KG1 (cell line): ENCODE results near the gene ORM1.
"Not testable (repeated sequence)": the region's sequence is repeated elsewhere in the genome, so short reads cannot be mapped to it uniquely, and the experiment has no call there.

Experiments
- DNase-seq: peaks from one replicate; lab custom pipeline; 2025; lab: John Stamatoyannopoulos, UW

Gene ORM1

DNA sequence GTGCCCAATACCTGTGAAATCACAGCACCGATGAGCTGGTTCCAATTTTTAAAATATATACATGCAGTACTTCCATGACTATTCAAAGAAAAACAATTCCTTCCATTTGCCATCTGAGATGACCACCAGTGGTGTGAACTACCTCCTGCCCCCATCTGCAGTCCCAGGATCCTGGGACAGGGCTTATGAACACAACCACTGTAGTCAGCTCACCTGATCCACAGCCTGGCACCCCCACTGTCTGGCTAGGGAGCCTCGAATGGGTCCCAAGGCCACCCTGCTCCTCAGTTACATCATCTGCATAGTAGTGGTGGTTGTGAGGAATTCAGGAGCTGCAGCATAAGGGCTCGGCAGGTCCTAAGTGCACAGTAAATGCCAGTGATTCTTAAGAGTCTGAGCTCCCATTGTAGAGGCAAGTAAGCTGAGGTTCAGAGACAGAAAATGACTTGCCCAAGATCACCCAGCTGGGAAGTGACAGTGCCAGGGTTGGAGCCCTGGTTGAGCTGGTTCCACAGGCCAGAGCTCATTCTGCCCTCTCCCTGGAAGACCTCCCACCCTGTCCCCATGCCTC lies 2.9 kb downstream of the ORM1 start:
- not testable (repeated sequence) for DNase-seq

DNA sequence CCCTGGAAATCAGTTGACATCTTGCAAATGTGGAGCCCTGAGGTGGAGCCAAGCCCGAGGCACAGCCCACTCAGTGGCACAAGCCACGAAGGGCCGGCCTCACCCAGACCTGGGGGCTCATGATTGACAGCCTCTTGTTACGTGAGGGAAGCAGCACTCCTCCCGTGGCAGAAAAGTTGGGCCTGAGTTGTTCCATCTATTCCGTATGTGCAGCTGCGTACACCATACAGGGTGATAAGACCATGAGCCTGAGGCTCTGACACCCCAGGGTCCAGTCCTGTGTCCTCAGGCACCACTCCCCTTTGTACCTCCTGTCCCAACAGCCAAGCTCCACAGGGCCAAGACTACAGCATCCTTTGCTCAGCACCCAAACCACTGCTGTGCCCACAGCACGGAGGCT lies 4.9 kb downstream of the ORM1 start:
- DNase-seq = no peak

DNA sequence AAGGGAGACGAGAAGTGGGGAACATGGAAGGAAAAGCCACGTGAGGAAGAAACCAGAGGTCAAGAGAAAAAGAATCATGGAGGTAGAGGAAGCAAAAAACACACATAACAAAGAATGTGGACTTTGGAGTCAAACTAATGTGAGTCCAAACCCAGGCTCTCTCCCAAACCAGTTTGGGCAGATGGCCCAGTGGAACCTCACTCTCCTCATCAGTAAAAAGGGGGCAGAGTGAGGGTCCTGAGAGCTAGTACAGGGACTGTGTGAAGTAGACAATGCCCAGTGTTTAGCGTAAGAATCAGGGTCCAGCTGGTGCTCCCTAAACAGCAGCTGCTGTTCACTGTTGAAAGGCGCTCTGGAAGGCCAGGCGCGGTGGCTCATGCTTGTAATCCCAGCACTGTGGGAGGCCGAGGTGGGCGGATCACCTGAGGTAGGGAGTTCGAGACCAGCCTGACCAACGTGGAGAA lies 5.5 kb downstream of the ORM1 start:
- DNase-seq = not testable (repeated sequence)

DNA sequence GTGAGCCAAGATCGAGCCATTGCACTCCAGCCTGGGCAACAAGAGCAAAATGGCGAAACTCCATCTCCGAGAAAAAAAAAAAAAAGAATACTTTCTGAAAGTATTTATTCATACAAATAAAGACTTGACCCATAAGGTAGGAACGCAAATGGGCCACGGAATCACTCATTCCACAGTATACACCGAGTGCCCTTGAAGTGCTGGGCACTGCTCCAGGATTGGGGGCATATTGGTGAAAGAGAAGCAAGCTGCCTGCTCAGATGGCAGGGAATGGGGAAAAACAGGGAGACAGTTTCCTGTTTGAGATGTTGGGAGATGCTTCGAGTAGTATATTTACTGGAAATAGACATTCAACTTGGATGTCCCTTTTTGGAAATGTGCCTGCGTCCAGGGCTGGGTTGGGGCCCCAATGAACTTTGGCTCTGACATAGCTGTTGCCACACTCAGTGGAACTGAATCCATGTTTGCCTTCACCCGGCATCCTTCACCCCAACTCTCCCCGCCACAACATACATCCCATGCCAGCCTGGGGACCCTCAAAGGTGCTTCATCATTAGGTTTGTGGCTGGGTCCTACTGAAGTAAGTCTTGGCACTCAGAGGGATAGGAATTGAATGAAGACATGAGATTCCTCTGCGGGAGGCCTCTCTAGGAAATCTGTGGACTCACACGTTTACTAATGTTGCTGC lies 6.2 kb downstream of the ORM1 start:
- DNase-seq = not testable (repeated sequence)

DNA sequence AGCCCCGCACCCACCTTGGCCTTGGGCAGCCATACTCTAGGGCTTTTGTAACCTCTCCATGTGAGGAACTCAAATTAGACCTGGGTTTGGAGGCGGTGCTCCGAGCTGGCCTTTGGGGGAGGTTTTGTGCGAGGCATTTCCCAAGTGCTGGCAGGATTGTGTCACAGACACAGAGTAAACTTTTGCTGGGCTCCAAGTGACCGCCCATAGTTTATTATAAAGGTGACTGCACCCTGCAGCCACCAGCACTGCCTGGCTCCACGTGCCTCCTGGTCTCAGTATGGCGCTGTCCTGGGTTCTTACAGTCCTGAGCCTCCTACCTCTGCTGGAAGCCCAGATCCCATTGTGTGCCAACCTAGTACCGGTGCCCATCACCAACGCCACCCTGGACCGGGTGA lies 6.7 kb downstream of the ORM1 start, which contains the start of gene ORM2:
Gene ORM2 (plus strand): TSS at position 245 of the 398 bp plus-strand sequence. CDS start 36 bp downstream, at position 281.
- not testable (repeated sequence) for DNase-seq

DNA sequence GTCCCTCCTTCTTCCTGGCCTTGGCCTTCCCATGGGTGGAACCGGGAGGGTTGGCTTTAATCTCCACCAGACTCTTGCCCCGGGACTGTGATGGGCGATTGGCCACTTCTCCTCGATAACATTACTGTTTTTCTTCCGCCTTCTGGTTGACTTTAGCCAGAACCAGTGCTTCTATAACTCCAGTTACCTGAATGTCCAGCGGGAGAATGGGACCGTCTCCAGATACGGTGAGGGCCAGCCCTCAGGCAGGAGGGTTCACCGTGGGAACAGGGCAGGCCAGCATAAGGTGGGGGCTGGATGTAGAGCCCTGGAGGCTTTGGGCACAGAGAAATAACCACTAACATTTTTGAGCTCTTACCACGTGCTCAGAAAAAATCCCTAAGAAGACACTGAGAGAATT lies 7.7 kb downstream of the ORM1 start:
- DNase-seq = no peak

DNA sequence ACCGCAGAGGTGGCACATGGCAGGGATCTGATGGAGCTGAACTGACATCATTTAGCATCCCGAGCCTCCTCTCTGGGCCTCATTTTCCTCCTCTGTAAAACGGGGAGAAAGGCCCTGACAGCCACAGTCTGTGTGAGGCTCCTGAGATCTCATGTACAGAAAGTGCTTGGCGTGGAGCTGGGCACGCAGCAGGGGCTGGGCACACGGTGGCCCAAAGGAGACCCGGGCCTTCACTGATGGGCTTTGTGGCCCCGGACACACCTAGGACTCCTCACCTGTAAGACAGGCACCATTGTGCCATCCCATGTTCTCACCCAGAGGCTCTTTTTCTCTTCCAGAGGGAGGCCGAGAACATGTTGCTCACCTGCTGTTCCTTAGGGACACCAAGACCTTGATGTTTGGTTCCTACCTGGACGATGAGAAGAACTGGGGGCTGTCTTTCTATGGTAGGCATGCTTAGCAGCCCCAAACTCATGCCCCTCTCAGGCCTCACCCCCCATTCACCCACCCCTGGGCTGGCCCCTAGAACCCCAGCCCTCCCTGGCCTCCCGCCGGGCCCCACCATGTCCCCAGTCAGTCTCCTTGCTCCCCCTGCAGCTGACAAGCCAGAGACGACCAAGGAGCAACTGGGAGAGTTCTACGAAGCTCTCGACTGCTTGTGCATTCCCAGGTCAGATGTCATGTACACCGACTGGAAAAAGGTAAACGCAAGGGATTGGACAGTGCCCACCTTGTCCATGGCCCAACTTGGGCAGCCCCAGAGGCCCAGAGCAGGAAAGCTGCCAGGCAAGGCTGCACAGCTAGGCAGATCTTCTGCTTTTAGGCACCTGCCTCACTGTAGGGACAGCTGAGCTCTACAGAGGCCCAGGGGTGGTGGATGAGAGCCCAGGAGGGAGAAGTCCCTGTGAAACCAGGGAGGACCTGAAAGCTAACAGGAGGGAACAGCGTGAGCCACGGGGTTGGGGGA lies 8.6 kb downstream of the ORM1 start:
- DNase-seq = not testable (repeated sequence)

DNA sequence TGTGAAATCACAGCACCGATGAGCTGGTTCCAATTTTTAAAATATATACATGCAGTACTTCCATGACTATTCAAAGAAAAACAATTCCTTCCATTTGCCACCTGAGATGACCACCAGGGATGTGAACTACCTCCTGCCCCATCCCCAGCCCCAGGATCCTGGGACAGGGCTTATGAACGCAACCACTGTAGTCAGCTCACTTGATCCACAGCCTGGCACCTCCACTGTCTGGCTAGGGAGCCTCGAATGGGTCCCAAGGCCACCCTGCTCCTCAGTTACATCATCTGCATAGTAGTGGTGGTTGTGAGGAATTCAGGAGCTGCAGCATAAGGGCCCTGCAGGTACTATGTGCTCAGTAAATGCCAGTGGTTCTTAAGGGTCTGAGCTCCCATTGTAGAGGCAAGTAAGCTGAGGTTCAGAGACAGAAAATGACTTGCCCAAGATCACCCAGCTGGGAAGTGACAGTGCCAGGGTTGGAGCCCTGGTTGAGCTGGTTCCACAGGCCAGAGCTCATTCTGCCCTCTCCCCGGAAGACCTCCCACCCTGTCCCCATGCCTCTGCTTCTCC lies 9.7 kb downstream of the ORM1 start:
- not testable (repeated sequence) for DNase-seq

DNA sequence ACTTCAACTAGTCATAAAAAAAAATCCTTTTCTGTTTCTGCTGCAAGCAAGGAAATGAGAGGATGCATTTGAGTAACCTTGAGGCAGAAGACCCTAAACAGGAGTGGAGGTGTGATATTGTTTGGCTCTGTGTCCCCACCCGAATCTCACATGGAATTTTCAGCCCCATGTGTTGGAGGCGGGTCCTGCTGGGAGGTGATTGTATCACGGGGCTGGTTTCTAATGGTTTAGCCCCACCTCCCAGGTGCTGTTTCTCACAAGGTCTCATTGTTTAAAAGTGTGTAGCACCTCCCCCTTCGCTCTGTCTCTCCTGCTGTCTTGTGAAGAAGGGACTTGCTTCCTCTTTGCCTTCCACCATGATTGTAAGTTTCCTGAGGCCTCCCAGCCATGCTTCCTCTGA lies 10.8 kb downstream of the ORM1 start:
- not testable (repeated sequence) for DNase-seq

DNA sequence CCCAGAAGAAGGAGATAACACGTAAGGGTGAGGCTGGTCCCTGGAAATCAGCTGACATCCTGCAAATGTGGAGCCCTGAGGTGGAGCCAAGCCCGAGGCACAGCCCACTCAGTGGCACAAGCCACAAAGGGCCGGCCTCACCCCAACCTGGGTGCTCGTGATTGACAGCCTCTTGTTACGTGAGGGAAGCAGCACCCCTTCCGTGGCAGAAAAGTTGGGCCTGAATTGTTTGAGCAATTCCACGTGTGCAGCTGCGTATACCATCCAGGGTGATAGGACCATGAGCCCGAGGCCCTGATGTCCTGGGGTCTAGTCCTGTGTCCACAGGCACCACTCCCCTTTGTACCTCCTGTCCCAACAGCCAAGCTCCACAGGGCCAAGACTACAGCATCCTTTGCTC lies 11.6 kb downstream of the ORM1 start:
- DNase-seq = no peak

DNA sequence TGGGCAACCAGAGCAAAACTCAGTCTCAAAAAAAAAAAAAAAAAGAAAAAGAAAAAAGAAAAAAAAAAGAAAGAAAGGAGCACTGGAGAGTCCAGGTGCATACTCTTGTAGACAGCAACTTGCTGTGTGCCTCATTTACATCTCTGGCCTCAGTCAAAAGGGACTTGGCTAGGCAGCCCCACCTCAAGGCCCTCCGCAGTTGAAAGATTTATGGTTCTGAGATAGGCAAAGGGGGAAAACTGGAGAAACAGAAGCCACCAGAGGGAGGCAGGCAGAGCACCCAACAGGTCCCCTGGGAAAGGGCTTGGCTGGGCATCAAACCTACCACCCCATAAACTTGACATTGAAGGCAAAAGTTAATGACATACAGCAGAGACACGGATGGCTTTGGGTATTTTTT lies 12.8 kb downstream of the ORM1 start:
- no peak for DNase-seq

DNA sequence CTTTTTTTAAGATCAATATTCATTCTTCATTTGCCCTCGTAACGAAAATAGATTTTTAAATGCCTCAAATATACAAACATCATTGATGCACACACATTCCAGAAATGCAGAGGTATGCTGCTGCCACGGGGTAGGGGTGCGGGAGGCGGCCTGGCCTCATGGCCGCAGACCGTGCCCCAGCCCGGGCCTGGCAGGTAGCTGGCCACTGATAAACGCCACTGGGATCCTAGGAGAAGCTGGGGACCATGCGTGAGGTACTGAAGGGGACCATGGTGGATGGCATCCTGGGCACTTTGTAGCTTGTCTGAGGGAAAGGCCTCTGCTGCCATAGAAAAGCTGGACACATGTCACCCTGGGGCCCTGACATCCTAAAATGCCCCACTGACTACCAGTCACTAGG lies 13.3 kb downstream of the ORM1 start:
- DNase-seq = no peak

DNA sequence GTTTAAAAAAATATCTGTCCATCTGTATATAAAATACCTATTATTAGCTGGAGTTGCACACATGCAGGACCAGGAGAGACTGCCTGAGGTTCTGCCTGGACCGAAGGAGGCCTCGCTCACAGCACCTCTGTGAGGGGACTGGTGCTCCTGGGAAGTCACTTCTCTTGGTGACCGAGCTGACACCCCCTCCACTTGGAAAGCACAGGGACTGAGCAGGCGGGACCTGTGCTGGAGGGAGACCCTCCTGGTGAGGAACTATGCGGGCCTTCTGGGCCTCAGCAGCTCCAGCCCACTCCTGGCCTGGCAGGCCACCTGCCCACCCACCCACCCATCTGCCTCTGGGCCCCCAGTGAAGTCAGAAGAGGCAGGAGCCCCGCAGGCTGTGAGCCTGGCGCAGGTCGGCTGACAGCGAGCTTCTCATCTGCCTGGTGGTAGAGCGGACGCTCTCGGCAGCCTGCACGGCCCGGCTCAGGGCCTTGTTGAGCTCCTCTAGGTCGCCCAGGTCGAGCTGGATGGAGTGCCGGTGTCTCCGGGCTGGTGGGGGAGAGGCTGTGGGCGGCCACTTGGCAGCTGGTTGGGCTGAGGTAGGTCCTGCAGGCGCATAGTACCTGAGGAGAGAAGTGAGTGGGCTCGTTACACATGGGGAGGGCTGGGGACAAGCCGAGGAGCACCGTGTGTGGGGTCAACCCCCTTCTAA lies 13.9 kb downstream of the ORM1 start:
- DNase-seq = no peak

DNA sequence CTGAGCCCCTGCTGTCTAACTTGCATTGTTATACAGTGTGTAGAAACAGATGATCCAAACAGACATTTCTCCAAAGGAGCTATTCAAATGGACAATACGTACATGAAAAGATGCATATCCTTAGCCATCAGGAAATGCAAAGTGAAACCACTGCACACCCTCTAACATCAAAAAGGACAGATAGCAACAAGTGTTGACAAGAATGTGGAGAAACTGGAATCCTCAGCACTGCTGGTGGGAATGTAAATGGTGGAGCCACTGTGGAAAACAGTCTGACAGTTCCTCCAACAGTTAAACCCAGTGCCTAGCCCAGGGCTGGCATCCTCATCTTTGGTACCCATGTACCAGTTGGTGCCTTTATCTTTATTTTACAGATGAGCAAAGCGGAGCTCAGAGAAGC lies 15.3 kb downstream of the ORM1 start:
- DNase-seq = no peak

DNA sequence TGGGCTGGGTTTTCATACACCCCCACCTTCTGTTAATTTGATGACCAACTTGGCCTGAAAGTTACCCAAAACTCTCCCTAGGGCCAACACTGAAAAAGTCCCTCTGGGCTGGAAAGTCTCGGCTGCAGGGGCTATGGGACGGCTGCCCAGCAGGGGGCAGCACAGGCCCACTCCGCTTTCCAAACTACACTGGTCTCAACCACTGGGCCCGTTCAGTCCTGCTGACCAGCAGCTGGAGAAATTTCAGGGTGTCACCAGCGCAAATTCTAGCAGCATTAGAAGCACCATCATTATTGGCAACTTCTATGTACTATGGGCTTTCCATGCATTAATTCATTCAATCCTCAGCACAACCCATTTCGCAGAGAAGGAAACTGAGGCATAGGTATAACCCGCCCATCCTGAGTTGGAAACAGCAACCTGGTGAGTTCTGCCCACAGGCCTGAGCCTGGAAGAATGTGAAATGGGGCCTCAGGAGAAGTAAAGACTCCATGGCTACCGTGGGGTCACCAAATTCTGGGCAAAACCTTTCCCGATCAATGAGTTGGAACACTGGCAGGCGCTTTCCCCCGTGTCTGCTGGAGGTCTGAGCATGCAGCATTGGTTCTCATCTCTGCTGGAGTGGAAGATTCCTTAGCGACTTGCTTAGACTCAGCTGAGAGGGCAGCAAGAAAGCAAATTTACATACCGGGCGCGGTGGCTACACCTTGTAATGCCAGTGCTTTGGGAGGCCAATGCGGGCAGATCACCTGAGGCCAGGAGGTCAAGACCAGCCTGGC lies 16.4 kb downstream of the ORM1 start:
- no peak for DNase-seq

DNA sequence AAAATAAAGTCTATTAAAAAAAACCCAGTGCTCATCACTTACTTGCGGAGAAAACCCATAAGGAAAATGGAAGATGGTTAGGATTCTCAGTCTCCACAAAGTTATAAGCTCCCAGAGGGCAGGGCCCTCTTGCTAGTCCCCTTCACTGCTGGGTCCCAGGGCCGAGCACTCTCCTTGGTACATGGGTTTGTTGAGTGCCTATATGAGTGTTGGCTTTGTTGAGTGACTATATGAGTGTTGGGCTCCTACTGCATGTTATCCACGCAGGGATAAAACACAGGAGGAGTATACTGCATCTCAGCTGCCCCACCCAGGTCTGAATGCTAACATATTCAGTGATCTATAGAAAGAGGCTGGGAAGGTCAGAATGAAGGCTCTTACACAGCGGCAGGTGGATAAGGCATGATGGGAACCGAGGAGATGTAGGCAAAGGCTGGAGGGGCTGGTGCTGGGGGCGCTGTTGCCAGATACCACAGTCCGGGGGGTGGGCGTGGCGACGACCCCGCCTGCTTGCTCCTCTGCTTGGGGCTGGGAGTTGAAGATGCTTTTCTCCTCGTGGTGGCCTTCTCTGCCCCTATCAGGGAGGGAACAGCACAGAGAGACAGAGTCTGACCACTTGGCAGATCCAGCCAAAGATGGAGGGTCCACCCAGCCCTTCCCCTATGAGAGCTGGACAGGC lies 18.4 kb downstream of the ORM1 start:
- DNase-seq = no peak

DNA sequence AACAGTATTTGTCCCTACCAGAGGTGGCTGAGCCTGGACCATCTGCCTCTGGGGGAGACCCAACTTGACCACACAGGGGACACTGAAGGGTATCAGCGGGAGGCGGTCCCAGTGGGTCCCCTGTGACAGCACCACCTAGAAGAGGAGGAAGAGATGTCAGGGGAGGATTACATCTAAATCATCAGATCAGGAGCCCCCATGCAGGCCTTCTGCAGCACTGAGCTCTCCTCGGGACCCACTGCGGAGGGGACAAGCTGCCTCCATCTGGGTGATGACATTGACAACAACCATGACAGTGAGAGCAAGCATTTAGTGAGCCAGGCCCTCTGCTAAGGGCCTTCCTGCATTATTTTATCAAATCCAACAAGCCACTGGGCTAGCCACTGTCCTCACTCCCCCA lies 19.1 kb downstream of the ORM1 start:
- no peak for DNase-seq

DNA sequence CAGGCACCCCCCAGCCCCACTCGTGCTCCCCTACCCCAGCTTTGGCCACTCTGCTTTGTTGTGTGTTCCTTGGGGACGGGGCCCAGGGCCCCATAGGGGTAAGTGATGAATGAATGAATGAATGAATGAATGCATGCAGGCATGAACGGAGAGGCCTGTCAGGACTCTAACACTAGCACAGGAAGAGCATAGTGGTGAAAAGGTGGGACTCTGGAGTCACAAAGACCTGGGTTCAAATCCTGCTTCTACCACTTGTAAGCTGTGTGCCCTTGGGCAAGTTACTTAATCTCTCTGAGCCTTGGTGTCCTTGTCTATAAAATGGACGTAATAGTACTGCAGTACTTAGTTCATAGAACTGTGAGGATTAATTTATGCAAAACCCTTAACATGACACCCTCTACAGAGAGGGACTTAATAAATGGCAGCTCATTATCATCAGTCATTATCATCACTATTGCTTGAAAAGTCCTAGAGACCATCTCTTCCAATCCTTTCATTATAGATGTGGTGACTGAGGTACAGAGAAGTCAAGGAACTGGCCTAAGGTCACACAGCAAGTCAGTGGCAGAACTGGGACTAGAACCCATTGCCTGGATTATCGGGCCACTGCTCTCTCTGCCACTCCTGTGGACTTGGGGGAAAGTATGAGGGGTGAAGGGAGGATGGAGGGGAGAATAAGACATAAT lies 20.0 kb downstream of the ORM1 start:
- DNase-seq = no peak

DNA sequence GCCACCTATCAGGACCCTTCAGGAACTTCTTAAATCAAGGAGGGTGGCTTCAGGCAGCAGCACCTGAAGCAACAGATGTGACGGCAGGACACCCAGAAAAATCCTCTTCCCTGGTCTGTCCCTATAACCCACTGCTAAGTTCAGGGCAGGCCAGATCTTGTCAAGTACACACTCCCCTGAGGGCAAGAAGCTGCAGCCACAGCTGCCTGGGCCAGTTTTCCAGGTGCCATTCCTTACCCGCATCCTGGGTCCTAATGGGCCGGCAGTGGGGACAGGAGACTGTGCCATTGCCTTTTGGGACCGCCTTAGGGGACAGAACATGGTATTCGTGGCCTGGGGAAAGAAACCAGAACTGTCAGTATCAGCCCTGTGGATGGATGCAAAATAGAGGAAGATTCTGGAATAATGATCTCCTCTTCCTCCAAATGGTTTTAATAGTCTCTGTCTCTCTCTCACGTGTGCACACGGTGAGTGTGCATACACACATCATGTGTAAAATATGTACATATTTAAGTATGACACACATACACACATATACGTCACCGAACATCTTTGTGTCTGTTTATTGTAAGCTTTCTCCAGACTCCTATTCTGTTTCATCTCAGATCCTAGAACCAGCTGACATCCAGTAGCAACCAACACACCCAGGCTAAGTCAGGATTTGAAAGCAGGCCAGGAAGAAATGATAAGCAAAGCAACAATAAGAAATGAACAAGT lies 20.7 kb downstream of the ORM1 start:
- no peak for DNase-seq
